Liver (tissue), 9 donors: Measurements from ENCODE around the gene NDUFAB1. TPM values are rescaled to one million over a fixed set of nuclear protein-coding genes. Genes with fewer than 3 reads are reported as not detected.

Experiments used
- DNase-seq: peaks from one replicate; pipeline ENCODE4 v3.0.0-alpha.2; 2017; ENCODE audit warnings: low spot score
- H3K27ac ChIP-seq, 2 donors: one replicate each; pipeline ENCODE4 v1.7.0; 2013; ENCODE audit warnings: inconsistent platforms in 2 of 2, low read length in 2 of 2, control low read depth in 1 of 2, low read depth in 1 of 2, mild to moderate bottlenecking in 1 of 2
- H3K27me3 ChIP-seq, 4 donors: one replicate each; pipeline versions ENCODE4 v1.6.1 to v1.7.0; 2013; ENCODE audit warnings: low read length in 3 of 4, inconsistent platforms in 1 of 4, mild to moderate bottlenecking in 1 of 4, moderate library complexity in 1 of 4; ENCODE audit not compliant: control insufficient read depth in 4 of 4, insufficient read depth in 4 of 4
- H3K36me3 ChIP-seq, 4 donors: one replicate each; pipeline versions ENCODE4 v1.6.1 to v1.7.0; 2013; ENCODE audit warnings: low read length in 3 of 4, mild to moderate bottlenecking in 3 of 4, low read depth in 1 of 4, moderate library complexity in 1 of 4; ENCODE audit not compliant: control insufficient read depth in 4 of 4, insufficient read depth in 3 of 4
- H3K4me1 ChIP-seq, 4 donors: one replicate each; pipeline versions ENCODE4 v1.6.1 to v1.7.0; 2013; ENCODE audit warnings: low read length in 3 of 4, mild to moderate bottlenecking in 3 of 4, moderate library complexity in 1 of 4; ENCODE audit not compliant: control insufficient read depth in 4 of 4, insufficient read depth in 4 of 4
- H3K4me3 ChIP-seq, 3 donors: one replicate each; pipeline versions ENCODE4 v1.6.1 to v1.7.0; 2013; ENCODE audit warnings: low read length in 3 of 3, control low read depth in 1 of 3, low read depth in 1 of 3, mild to moderate bottlenecking in 1 of 3
- H3K9ac ChIP-seq, 2 donors: one replicate each; pipeline ENCODE4 v1.7.0; 2013; ENCODE audit warnings: low read length in 2 of 2, mild to moderate bottlenecking in 2 of 2, moderate library complexity in 2 of 2, control low read depth in 1 of 2, low read depth in 1 of 2
- H3K9me3 ChIP-seq, 4 donors: one replicate each; pipeline versions ENCODE4 v1.6.1 to v1.7.0; 2013; ENCODE audit warnings: low read length in 3 of 4; ENCODE audit not compliant: control insufficient read depth in 4 of 4
- FOXA1 ChIP-seq: IDR thresholded peaks from 2 replicates; pipeline ENCODE4 v1.6.1; 2016; ENCODE audit warnings: antibody characterized with exemption
- FOXA2 ChIP-seq: IDR thresholded peaks from 2 replicates; pipeline ENCODE4 v1.6.1; 2016; ENCODE audit warnings: antibody characterized with exemption
- GABPA ChIP-seq, 2 donors: IDR thresholded peaks in 1 of 2; conservative IDR thresholded peaks in 1 of 2; 2 replicates each; pipeline ENCODE4 v1.6.1; 2016; ENCODE audit warnings: antibody characterized with exemption in 2 of 2, mild to moderate bottlenecking in 1 of 2, moderate library complexity in 1 of 2
- HNF4A ChIP-seq, 2 donors: conservative IDR thresholded peaks; 2 replicates each; pipeline ENCODE4 v1.6.1; 2016; ENCODE audit warnings: antibody characterized with exemption in 2 of 2, mild to moderate bottlenecking in 2 of 2
- HNF4G ChIP-seq: IDR thresholded peaks from 2 replicates; pipeline ENCODE4 v1.6.1; 2016; ENCODE audit warnings: antibody characterized with exemption
- RAD21 ChIP-seq, 2 donors: IDR thresholded peaks; 2 replicates each; pipeline ENCODE4 v1.6.1; 2016; ENCODE audit warnings: antibody characterized with exemption in 2 of 2, mild to moderate bottlenecking in 2 of 2
- RXRA ChIP-seq, 2 donors: IDR thresholded peaks; 2 replicates each; pipeline ENCODE4 v1.6.1; 2017 to 2018; ENCODE audit warnings: antibody characterized with exemption in 2 of 2, mild to moderate bottlenecking in 1 of 2
- SP1 ChIP-seq: IDR thresholded peaks from 2 replicates; pipeline ENCODE4 v1.6.1; 2018; ENCODE audit warnings: antibody characterized with exemption, mild to moderate bottlenecking
- YY1 ChIP-seq: IDR thresholded peaks from 2 replicates; pipeline ENCODE4 v1.6.1; 2016; ENCODE audit warnings: antibody characterized with exemption, mild to moderate bottlenecking
- WGBS: extraction: QIAGEN DNeasy Blood & Tissue Kit; methylation state at CpG from one replicate; pipeline ENCODE4 v1.1.7; 2013; 5-methylcytosine and 5-hydroxymethylcytosine counted together
- polyA plus RNA-seq, 2 donors: library from polyadenylated mRNA; stranded (reverse) in 1 of 2; unstranded in 1 of 2; fragments of 200-250 nt in 1 of 2; fragments of >200 nt in 1 of 2; fragmentation: Nextera tagmentation in 1 of 2; extraction: Ambion mirVana in 1 of 2; gene quantifications; one replicate each; pipeline versions ENCODE4 v1.2.1 to v1.2.3, GENCODE V29; 2013 to 2015
- total RNA-seq, 2 donors: library from RNA; depleted of rRNA; stranded (reverse); fragments of >200 nt; gene quantifications; one replicate each; pipeline ENCODE4 v1.2.3, GENCODE V29; 2014
- TF ChIP-seq, protein P1 (sequence below): IDR thresholded peaks from 2 replicates; pipeline ENCODE4 v1.6.1; 2016; ENCODE audit warnings: antibody characterized with exemption
- TF ChIP-seq, protein P2 (sequence below): IDR thresholded peaks from 2 replicates; pipeline ENCODE4 v1.6.1; 2016; ENCODE audit warnings: antibody characterized with exemption, mild to moderate bottlenecking
- TF ChIP-seq, protein P3 (sequence below): fragments of 150-350 bp; IDR thresholded peaks from 2 replicates; pipeline ENCODE4 v1.5.1; 2017; ENCODE audit warnings: improper control_type of control experiment, low read depth, low read length; ENCODE audit not compliant: missing input control
- donor health status: healthy.
- donor health status: healthy.
- donor health status: healthy.
- donor health status: healthy.
- donor health status: healthy.

Gene NDUFAB1
- total and polyA plus RNA-seq, 4 donors: 47.4 to 263 (median 149) TPM

DNA sequence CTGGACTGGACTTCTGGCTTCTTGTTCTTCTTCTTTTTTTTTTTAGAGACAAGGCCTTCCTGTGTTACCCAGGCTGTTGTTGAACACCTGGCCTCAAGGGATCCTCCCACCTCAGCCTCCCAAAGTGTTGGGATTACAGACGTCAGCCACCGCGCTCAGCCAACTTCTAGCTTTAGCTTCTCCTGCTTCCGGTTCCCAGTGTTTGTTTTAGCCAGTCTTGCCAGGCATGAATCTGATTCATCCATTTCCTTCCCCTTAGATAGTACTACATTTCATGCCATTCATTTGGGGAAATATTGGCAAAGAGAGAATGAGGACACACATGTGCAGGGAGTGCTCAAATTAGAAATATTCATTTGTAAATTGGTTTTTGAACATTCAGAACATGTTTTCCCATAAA is 12.1 kb upstream of the NDUFAB1 start:
- Histone ChIP-seq H3K9me3 (no peaks in the 10 kb centered on the region), H3K4me3 (no peak overlapping the region), H3K9ac (no peak overlapping the region), H3K4me1 (no peaks in the 10 kb centered on the region), H3K36me3 (peaks cover 7 to 35% (median 21%) of the 10 kb centered on the region in 4 donors), H3K27ac (no peak overlapping the region), H3K27me3 (no peaks in the 10 kb centered on the region)
- 88% methylated on average over 4 of the region's 4 CpGs for WGBS
- DNase-seq: no peak
- TF ChIP-seq, protein P1, sequence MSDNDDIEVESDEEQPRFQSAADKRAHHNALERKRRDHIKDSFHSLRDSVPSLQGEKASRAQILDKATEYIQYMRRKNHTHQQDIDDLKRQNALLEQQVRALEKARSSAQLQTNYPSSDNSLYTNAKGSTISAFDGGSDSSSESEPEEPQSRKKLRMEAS: no peak
- no peak for TF ChIP-seq GABPA (IDR thresholded peaks at IDR 0.05 in 1 of 2, conservative IDR thresholded peaks at IDR 0.05 in 1 of 2)
- TF ChIP-seq, protein P2, sequence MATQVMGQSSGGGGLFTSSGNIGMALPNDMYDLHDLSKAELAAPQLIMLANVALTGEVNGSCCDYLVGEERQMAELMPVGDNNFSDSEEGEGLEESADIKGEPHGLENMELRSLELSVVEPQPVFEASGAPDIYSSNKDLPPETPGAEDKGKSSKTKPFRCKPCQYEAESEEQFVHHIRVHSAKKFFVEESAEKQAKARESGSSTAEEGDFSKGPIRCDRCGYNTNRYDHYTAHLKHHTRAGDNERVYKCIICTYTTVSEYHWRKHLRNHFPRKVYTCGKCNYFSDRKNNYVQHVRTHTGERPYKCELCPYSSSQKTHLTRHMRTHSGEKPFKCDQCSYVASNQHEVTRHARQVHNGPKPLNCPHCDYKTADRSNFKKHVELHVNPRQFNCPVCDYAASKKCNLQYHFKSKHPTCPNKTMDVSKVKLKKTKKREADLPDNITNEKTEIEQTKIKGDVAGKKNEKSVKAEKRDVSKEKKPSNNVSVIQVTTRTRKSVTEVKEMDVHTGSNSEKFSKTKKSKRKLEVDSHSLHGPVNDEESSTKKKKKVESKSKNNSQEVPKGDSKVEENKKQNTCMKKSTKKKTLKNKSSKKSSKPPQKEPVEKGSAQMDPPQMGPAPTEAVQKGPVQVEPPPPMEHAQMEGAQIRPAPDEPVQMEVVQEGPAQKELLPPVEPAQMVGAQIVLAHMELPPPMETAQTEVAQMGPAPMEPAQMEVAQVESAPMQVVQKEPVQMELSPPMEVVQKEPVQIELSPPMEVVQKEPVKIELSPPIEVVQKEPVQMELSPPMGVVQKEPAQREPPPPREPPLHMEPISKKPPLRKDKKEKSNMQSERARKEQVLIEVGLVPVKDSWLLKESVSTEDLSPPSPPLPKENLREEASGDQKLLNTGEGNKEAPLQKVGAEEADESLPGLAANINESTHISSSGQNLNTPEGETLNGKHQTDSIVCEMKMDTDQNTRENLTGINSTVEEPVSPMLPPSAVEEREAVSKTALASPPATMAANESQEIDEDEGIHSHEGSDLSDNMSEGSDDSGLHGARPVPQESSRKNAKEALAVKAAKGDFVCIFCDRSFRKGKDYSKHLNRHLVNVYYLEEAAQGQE: no peak
- TF ChIP-seq YY1: no peak
- TF ChIP-seq FOXA2: no peak
- TF ChIP-seq, protein P3, sequence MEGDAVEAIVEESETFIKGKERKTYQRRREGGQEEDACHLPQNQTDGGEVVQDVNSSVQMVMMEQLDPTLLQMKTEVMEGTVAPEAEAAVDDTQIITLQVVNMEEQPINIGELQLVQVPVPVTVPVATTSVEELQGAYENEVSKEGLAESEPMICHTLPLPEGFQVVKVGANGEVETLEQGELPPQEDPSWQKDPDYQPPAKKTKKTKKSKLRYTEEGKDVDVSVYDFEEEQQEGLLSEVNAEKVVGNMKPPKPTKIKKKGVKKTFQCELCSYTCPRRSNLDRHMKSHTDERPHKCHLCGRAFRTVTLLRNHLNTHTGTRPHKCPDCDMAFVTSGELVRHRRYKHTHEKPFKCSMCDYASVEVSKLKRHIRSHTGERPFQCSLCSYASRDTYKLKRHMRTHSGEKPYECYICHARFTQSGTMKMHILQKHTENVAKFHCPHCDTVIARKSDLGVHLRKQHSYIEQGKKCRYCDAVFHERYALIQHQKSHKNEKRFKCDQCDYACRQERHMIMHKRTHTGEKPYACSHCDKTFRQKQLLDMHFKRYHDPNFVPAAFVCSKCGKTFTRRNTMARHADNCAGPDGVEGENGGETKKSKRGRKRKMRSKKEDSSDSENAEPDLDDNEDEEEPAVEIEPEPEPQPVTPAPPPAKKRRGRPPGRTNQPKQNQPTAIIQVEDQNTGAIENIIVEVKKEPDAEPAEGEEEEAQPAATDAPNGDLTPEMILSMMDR: no peak
- TF ChIP-seq RAD21 (IDR thresholded peaks at IDR 0.05): no peak
- TF ChIP-seq HNF4G: no peak
- TF ChIP-seq RXRA (IDR thresholded peaks at IDR 0.05): no peak

DNA sequence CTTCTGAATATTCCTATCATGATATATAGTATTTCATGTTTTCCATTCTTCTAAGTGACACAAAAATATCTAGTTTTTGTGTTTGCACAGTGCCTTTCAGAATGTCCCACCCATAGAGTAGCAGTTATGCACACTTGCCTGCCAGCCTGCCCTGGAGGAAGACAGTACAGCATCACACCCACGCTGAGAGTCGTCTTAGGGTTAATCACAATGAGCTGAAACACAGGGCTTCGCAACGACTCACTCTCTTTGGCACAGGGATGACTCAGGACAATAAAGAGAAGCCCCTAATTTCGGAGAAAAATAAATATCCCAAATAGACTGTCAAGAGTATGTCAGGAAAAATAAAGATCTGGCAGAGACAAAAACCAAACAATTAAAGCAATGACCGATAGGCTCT is 11.6 kb upstream of the NDUFAB1 start:
- Histone ChIP-seq H3K27me3 (no peaks in the 10 kb centered on the region), H3K4me3 (no peak overlapping the region), H3K9ac (no peak overlapping the region), H3K4me1 (no peaks in the 10 kb centered on the region), H3K9me3 (no peaks in the 10 kb centered on the region), H3K36me3 (peaks cover 7 to 36% (median 24%) of the 10 kb centered on the region in 4 donors), H3K27ac (no peak overlapping the region)
- TF ChIP-seq FOXA1: no peak
- TF ChIP-seq YY1: no peak
- no peak for TF ChIP-seq RXRA (IDR thresholded peaks at IDR 0.05)
- TF ChIP-seq HNF4A (conservative IDR thresholded peaks at IDR 0.05): no peak
- no peak for TF ChIP-seq SP1
- TF ChIP-seq FOXA2: no peak
- TF ChIP-seq, protein P2: no peak
- no peak for DNase-seq
- WGBS: 92% methylated on average over 6 of the region's 6 CpGs
